Prostate gland (tissue), 2 donors: ENCODE data around the gene NLGN4X.

Source experiments
- CTCF ChIP-seq, 4 experiments: fragments of 200-600 bp in 2 of 4; fragments of 450-650 bp in 2 of 4; sonication (generic) in 2 of 4; IDR thresholded peaks; 1 replicate in 3 of 4; 2 replicates in 1 of 4; pipeline ENCODE4 v1.5.1; 2016 to 2019; ENCODE audit warnings: antibody characterized with exemption in 4 of 4, mild to moderate bottlenecking in 2 of 4, moderate library complexity in 2 of 4
- POLR2A ChIP-seq: fragments of 450-650 bp; IDR thresholded peaks from one replicate; pipeline ENCODE4 v1.6.1; 2016; ENCODE audit warnings: antibody characterized with exemption, mild to moderate bottlenecking
- POLR2AphosphoS5 ChIP-seq: sonication (generic); formaldehyde crosslinking; IDR thresholded peaks from one replicate; pipeline ENCODE4 v1.6.1; 2017; ENCODE audit warnings: antibody characterized with exemption

GRCh38 chrX:6004529-6004928 is 224.1 kb downstream of the NLGN4X start:
- TF ChIP-seq CTCF (IDR thresholded peaks at IDR 0.05) = no peak
- no peak for TF ChIP-seq POLR2A
- no peak for TF ChIP-seq POLR2AphosphoS5
